Astrocyte of the spinal cord (primary cell): Measurements from ENCODE around the gene MAP3K4.

ENCODE experiments used
- DNase-seq: peaks from one replicate; pipeline ENCODE4 v3.0.0; 2011; ENCODE audit warnings: low read depth, low spot score
- H3K4me3 ChIP-seq: 2 replicates; pipeline ENCODE4 v1.5.1; 2011; ENCODE audit warnings: low read depth, mild to moderate bottlenecking, low read length, moderate library complexity
- in situ Hi-C: cut with HindIII; loops from 2 replicates; pipeline ENCODE4 v1.10.0; 2017; ENCODE audit warnings: low sequenced_read_pairs
- TF ChIP-seq, protein P1 (sequence below): IDR thresholded peaks from 2 replicates; pipeline ENCODE4 v1.5.1; 2012; ENCODE audit warnings: low read depth, mild to moderate bottlenecking, low read length, inconsistent platforms

The MAP3K4 gene

DNA sequence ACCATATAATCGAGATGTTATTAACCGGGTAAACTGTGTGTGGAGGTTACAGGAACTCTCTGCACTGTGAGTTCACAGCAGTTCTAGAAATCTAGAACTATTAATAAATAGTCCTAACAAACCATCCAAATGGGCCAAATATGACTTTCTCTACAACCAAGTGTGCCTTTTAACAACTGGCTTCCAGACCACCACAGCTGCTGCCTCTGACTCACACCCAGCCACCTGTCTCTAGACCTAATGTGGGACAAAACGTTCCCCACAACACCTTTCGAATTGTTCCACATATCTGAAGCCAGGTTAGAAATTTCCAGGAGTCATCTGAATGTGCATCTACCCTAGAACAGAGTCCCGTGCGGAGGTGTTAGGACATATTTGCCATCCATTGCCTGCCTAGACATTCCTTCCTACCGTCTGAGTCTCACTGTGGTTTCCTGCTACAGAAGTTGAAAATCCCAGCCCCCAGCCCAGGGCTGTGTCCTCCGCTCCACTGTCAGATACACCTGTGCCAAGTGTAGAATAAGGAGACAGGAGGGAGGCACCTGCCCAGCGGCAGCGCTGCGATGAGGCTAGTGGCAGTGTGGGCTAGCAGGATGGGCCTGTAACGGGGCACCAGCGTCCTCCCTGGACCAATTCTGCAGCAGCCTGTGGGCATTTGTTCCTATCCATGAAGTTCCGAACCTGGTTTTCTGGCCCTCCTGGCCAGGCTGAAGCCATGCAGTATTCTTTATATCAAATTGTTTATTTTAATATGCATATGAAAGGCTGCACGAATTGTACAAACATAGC, 28.5 kb upstream of the MAP3K4 start:
- DNase-seq: no peak
- in situ Hi-C loops: no loop called here
- no peak overlapping the region for H3K4me3 ChIP-seq
- TF ChIP-seq, protein P1, sequence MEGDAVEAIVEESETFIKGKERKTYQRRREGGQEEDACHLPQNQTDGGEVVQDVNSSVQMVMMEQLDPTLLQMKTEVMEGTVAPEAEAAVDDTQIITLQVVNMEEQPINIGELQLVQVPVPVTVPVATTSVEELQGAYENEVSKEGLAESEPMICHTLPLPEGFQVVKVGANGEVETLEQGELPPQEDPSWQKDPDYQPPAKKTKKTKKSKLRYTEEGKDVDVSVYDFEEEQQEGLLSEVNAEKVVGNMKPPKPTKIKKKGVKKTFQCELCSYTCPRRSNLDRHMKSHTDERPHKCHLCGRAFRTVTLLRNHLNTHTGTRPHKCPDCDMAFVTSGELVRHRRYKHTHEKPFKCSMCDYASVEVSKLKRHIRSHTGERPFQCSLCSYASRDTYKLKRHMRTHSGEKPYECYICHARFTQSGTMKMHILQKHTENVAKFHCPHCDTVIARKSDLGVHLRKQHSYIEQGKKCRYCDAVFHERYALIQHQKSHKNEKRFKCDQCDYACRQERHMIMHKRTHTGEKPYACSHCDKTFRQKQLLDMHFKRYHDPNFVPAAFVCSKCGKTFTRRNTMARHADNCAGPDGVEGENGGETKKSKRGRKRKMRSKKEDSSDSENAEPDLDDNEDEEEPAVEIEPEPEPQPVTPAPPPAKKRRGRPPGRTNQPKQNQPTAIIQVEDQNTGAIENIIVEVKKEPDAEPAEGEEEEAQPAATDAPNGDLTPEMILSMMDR: no peak

DNA sequence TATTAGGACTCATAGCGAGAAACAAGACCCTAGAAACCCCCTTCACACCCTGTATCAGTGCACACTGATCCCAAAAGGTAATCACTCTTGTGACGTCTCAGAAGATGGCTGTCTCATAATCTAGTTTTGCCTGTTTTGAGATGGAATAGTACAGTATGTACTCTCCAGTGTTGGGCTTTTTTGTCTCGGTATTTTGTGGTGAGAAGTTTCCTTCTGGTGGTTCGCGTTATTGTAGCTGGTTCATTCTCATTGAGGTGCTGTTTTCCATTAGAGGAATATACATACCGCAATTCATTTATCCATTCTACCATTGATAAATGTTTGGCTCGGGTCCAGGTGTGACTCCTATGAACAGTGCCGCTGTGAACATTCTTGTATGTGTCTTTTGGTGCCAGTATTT, 27.9 kb upstream of the MAP3K4 start:
- TF ChIP-seq, protein P1: no peak

DNA sequence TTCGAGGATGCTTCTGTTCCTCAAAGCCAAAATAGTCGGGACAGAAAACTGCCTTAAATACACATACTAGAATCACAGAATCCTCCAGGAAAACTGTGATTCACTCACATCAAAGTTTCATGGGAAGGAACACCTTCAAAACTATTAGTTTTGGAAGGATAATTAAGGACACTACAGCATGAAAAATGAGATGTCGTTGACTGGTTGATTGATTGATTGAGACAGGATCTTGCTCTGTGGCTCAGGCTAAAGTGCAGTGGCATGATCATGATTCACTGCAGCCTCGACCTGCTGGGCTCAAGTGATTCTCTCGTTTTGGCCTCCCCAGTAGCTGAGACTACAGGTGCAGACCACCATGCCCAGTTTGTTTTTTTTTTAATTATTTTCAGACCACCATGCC, 25.7 kb upstream of the MAP3K4 start:
- in situ Hi-C loops: no loop called here
- no peak for DNase-seq
- TF ChIP-seq, protein P1: no peak
- H3K4me3 ChIP-seq: no peak overlapping the region

More for the DNA sequence above, 27.9 kb upstream of the MAP3K4 start:
- no peak for DNase-seq
- H3K4me3 ChIP-seq: no peak overlapping the region
- in situ Hi-C loops: no loop called here

DNA sequence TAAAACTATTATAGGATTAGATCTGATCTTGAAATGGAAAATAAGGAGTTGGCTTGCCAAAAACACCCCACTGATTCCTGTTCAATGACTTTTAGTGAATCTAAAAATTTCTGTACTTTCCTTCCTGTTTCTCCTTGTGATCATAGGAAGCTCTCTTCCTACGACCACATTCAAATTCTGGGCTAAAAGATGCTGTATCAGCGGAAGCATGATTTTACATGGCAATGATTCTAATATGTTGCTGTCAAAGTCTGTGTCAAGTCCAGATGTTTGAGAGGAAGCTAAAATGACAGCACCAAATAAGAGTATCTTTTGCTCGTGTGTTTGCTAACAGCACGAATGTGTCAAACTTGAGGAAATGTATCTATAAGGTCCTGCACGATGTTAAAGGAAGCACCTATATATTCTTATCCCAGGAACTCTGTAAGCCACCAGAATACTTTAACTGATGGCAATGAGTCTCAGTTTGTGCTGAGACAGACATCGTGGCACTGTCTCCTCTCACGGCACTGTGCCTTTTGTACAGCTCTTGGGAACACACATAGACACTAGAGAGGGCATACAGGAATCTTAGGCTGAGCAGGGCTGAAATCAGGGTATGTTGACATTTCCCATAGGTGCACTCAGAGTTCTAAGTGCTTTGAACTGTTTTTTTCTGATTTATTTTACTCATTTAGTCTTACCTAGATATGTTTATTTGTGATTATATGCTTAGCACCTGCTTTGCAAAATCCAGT, 24.9 kb upstream of the MAP3K4 start:
- TF ChIP-seq, protein P1: no peak
- no peak for DNase-seq
- H3K4me3 ChIP-seq: no peak overlapping the region
- in situ Hi-C loops: no loop called here

DNA sequence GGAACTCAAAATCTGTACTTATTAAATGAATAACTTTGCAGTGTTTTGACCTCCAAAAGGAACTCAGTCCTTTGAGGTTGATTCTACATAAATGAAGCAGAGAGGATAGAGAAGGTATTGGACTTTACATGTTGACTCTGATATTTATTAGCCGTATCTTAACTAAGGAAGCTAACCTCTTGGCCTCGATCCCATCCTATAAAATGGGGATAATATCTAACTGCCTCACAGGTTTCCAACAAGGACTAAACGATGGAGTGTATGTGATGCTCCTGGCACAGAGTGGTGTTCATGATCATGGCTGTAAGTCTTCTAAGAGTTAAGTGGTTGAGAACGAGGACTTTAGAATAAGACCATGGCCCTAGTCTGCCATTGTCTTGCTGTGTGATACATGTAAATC, 24.2 kb upstream of the MAP3K4 start:
- DNase-seq: no peak
- no peak overlapping the region for H3K4me3 ChIP-seq
- TF ChIP-seq, protein P1: no peak
- in situ Hi-C loops: no loop called here

DNA sequence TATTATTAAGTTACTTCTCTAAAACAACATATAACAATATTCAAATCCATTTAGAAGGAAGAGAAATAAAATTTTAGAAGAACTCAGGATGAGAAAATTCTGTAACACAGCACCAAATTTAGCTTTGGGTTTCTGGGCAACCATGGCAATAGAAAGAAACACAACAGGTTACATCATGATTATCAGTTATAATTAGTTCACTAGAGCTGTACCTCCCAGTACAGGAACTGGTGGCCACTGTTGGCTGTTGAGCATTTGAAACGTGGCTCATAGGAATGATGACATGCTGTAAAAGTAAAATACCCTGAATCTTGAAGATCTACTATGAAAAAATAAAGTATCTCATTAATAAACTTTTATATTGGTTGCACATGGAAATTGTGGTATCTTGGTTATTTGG, 23.7 kb upstream of the MAP3K4 start:
- H3K4me3 ChIP-seq: no peak overlapping the region
- TF ChIP-seq, protein P1: no peak
- in situ Hi-C loops: no loop called here
- DNase-seq: no peak
